ENCODE measurements around the gene YWHAE. TPM values are rescaled to one million over a fixed set of nuclear protein-coding genes. Genes with fewer than 3 reads are reported as not detected.

The YWHAE gene
- total and polyA plus RNA-seq, 2 donors (not counting 1 experiment from before 2014, with no cell fraction given) = 364 to 1,742 TPM

DNA sequence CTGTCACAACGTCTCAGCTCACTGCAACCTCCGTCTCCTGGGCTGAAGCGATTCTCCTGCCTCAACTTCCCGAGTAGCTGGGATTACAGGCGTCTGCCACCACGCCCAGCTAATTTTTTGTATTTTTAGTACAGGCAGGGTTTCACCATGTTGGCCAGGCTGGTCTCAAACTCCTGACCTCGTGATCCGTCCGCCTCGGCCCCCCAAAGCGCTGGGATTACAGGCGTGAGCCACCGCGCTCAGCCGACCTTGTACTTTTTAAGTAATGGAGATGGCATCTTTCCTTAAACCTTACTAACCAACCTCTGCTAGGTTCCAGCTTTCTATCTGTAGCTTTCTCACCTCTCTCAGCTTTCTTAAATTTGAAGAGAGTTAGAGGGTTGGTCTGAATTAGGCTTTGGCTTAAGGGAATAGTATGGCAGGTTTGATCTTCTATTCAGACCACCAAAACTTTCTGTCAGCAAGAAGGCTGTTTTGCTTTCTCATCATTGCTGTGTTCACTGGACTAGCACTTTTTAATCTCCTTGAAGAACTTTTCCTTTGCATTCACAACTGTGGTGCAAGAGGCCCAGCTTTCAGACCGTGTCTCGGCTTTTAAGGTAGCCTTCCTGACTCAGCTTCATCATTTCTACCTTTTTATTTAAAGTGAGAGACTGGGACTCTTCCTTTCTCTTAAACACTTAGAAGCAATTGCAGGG lies 28.0 kb downstream of the YWHAE start:
- Histone ChIP-seq H3K4me2 (ENCODE audit: extremely low read depth, insufficient read depth, low read length) (no peak overlapping the region), H3K79me2 (ENCODE audit: control insufficient read depth, insufficient read depth, low read length) (peaks cover 100% of the 10 kb centered on the region), H3K36me3 (ENCODE audit: control insufficient read depth, insufficient read depth, low read length) (no peaks in the 10 kb centered on the region), H3K27me3 (ENCODE audit: control insufficient read depth, insufficient read depth, low read length) (no peaks in the 10 kb centered on the region), H2AFZ (ENCODE audit: low read length) (no peak overlapping the region), H3K9me3 (ENCODE audit: control insufficient read depth, insufficient read depth, low read depth, low read length) (no peaks in the 10 kb centered on the region), H3K9ac (ENCODE audit: insufficient read depth, low read length) (no peak overlapping the region), H3K27ac (ENCODE audit: insufficient read depth, low read length) (no peak overlapping the region), H3K4me3 (replicated peaks in 1 of 4; ENCODE audit: control extremely low read depth in 1 of 4, insufficient read depth in 1 of 4, low read depth in 3 of 4, low read length in 4 of 4) (no peak overlapping the region), H3K4me1 (ENCODE audit: control insufficient read depth, extremely low read depth, insufficient read depth, low read length) (peaks cover 15% of the 10 kb centered on the region), H4K20me1 (ENCODE audit: control insufficient read depth, extremely low read depth, insufficient read depth, low read length) (peaks cover 6% of the 10 kb centered on the region)
- TF ChIP-seq EZH2 (IDR thresholded peaks at IDR 0.05; ENCODE audit: low read length, missing control alignments) = no peak
- TF ChIP-seq, protein P1, sequence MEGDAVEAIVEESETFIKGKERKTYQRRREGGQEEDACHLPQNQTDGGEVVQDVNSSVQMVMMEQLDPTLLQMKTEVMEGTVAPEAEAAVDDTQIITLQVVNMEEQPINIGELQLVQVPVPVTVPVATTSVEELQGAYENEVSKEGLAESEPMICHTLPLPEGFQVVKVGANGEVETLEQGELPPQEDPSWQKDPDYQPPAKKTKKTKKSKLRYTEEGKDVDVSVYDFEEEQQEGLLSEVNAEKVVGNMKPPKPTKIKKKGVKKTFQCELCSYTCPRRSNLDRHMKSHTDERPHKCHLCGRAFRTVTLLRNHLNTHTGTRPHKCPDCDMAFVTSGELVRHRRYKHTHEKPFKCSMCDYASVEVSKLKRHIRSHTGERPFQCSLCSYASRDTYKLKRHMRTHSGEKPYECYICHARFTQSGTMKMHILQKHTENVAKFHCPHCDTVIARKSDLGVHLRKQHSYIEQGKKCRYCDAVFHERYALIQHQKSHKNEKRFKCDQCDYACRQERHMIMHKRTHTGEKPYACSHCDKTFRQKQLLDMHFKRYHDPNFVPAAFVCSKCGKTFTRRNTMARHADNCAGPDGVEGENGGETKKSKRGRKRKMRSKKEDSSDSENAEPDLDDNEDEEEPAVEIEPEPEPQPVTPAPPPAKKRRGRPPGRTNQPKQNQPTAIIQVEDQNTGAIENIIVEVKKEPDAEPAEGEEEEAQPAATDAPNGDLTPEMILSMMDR (conservative IDR thresholded peaks at IDR 0.05 in 1 of 2, IDR thresholded peaks at IDR 0.05 in 1 of 2; ENCODE audit: low read depth in 1 of 2, low read length in 2 of 2) = no peak
- DNase-seq (ENCODE audit: low read depth in 2 of 2) = no peak

DNA sequence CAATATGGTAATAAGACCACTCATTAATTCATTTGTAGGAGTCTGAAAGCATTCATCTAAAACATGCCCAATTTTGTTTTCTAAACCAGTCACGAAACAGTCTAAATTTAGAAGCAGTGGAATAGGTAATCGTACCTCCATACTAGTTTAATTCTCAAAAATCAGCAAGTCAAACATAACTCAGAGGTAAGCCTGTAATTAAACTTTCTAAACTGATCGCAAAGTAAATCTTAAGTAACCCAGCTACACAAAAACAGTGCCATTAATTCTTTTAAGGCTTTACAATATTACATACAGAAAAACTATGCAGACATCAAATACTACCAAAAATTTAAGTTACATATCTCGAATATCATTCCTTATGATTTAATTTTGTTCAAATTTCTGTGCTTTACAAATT lies 31.4 kb downstream of the YWHAE start:
- TF ChIP-seq, protein P1 (conservative IDR thresholded peaks at IDR 0.05 in 1 of 2, IDR thresholded peaks at IDR 0.05 in 1 of 2; ENCODE audit: low read depth in 1 of 2, low read length in 2 of 2) = no peak
- no peak for TF ChIP-seq EZH2 (IDR thresholded peaks at IDR 0.05; ENCODE audit: low read length, missing control alignments)
- H4K20me1 ChIP-seq (ENCODE audit: control insufficient read depth, extremely low read depth, insufficient read depth, low read length) = peaks cover 5% of the 10 kb centered on the region

DNA sequence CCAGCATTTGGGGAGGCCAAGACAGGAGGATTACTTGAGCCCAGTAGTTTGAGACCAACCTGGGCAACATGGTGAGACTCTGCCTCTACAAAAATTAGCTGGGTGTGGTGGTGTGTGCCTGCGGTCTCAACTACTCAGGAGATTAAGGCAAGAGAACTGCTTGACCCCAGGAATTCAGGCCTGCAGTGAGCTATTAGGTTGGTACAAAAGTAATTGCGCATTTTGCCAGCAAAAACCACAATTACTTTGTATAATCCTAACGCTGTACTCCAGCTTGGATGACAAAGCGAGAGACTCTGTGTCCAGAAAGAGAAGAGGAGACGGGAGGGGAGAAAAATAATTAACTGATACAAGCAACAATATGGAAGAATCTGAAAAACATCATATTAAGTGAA lies 32.7 kb downstream of the YWHAE start:
- Histone ChIP-seq H4K20me1 (ENCODE audit: control insufficient read depth, extremely low read depth, insufficient read depth, low read length) (peaks cover 8% of the 10 kb centered on the region), H3K4me2 (ENCODE audit: extremely low read depth, insufficient read depth, low read length) (peak overlapping the region; percentile 47), H3K79me2 (ENCODE audit: control insufficient read depth, insufficient read depth, low read length) (peaks cover 95% of the 10 kb centered on the region), H3K9me3 (ENCODE audit: control insufficient read depth, insufficient read depth, low read depth, low read length) (no peaks in the 10 kb centered on the region), H3K4me1 (ENCODE audit: control insufficient read depth, extremely low read depth, insufficient read depth, low read length) (peaks cover 23% of the 10 kb centered on the region), H3K27ac (ENCODE audit: insufficient read depth, low read length) (peak overlapping the region; percentile 43), H2AFZ (ENCODE audit: low read length) (no peak overlapping the region), H3K4me3 (replicated peaks in 1 of 4; ENCODE audit: control extremely low read depth in 1 of 4, insufficient read depth in 1 of 4, low read depth in 3 of 4, low read length in 4 of 4) (no peak overlapping the region), H3K27me3 (ENCODE audit: control insufficient read depth, insufficient read depth, low read length) (no peaks in the 10 kb centered on the region), H3K9ac (ENCODE audit: insufficient read depth, low read length) (no peak overlapping the region), H3K36me3 (ENCODE audit: control insufficient read depth, insufficient read depth, low read length) (peaks cover 6% of the 10 kb centered on the region)
- no peak for TF ChIP-seq EZH2 (IDR thresholded peaks at IDR 0.05; ENCODE audit: low read length, missing control alignments)
- TF ChIP-seq, protein P1 (conservative IDR thresholded peaks at IDR 0.05 in 1 of 2, IDR thresholded peaks at IDR 0.05 in 1 of 2; ENCODE audit: low read depth in 1 of 2, low read length in 2 of 2) = no peak
- DNase-seq (ENCODE audit: low read depth in 2 of 2) = peak in 1 of 2 donors; percentile 64

More for the DNA sequence above, 31.4 kb downstream of the YWHAE start:
- DNase-seq (ENCODE audit: low read depth in 2 of 2) = no peak
- no peak overlapping the region for H3K4me3 ChIP-seq (replicated peaks in 1 of 4; ENCODE audit: control extremely low read depth in 1 of 4, insufficient read depth in 1 of 4, low read depth in 3 of 4, low read length in 4 of 4)
- no peak overlapping the region for H2AFZ ChIP-seq (ENCODE audit: low read length)
- no peak overlapping the region for H3K4me2 ChIP-seq (ENCODE audit: extremely low read depth, insufficient read depth, low read length)
- no peaks in the 10 kb centered on the region for H3K27me3 ChIP-seq (ENCODE audit: control insufficient read depth, insufficient read depth, low read length)
- no peak overlapping the region for H3K27ac ChIP-seq (ENCODE audit: insufficient read depth, low read length)
- H3K79me2 ChIP-seq (ENCODE audit: control insufficient read depth, insufficient read depth, low read length) = peaks cover 95% of the 10 kb centered on the region
- H3K36me3 ChIP-seq (ENCODE audit: control insufficient read depth, insufficient read depth, low read length) = peaks cover 4% of the 10 kb centered on the region
- H3K9me3 ChIP-seq (ENCODE audit: control insufficient read depth, insufficient read depth, low read depth, low read length) = no peaks in the 10 kb centered on the region
- H3K4me1 ChIP-seq (ENCODE audit: control insufficient read depth, extremely low read depth, insufficient read depth, low read length) = peaks cover 18% of the 10 kb centered on the region
- H3K9ac ChIP-seq (ENCODE audit: insufficient read depth, low read length) = no peak overlapping the region
